Eye (tissue), 1 donor: ENCODE measurements around the gene WDR93.
"Not testable (repeated sequence)": the region's sequence is repeated elsewhere in the genome, so short reads cannot be mapped to it uniquely, and the experiment has no call there.

Experiments
- DNase-seq: peaks from one replicate; pipeline ENCODE4 v3.0.0-alpha.2; 2015

WDR93 gene

GRCh38 chr15:89774492-89774891 lies 83.9 kb downstream of the WDR93 start:
- DNase-seq: no peak

GRCh38 chr15:89775815-89776214 lies 85.2 kb downstream of the WDR93 start:
- DNase-seq: no peak

GRCh38 chr15:89776274-89777072 lies 85.9 kb downstream of the WDR93 start, which contains the start of gene MESP2:
MESP2 (plus strand) TSS chr15:89776332; CDS start chr15:89776358, 26 bp downstream.
- DNase-seq: peak; percentile 94

GRCh38 chr15:89777073-89777751 lies 86.6 kb downstream of the WDR93 start:
- no peak for DNase-seq

- DNase-seq: no peak
These were observed 87.3 kb downstream of the WDR93 start for GRCh38 chr15:89777782-89778380.

- DNase-seq: no peak
These were observed 88.2 kb downstream of the WDR93 start for GRCh38 chr15:89778861-89779260.

- DNase-seq: no peak
These were observed 90.0 kb downstream of the WDR93 start for GRCh38 chr15:89780601-89781000.

GRCh38 chr15:89781055-89781454 lies 90.4 kb downstream of the WDR93 start:
- no peak for DNase-seq

- no peak for DNase-seq
These were observed 91.4 kb downstream of the WDR93 start for GRCh38 chr15:89781891-89782618.

GRCh38 chr15:89782619-89782950 lies 92.0 kb downstream of the WDR93 start:
- DNase-seq: not testable (repeated sequence)

- DNase-seq: no peak
These were observed 92.7 kb downstream of the WDR93 start for GRCh38 chr15:89783111-89783860.

- DNase-seq: no peak
These were observed 93.5 kb downstream of the WDR93 start for GRCh38 chr15:89783861-89784685.

- DNase-seq: no peak
These were observed 94.0 kb downstream of the WDR93 start for GRCh38 chr15:89784686-89784960.

- no peak for DNase-seq
These were observed 94.6 kb downstream of the WDR93 start for GRCh38 chr15:89785064-89785773.

- no peak for DNase-seq
These were observed 95.1 kb downstream of the WDR93 start for GRCh38 chr15:89785774-89786140.

GRCh38 chr15:89787944-89788343 lies 97.3 kb downstream of the WDR93 start:
- no peak for DNase-seq

- not testable (repeated sequence) for DNase-seq
These were observed 98.0 kb downstream of the WDR93 start for GRCh38 chr15:89788585-89788984.

- no peak for DNase-seq
These were observed 99.6 kb downstream of the WDR93 start for GRCh38 chr15:89790206-89790605.

- DNase-seq: no peak
These were observed 100.0 kb downstream of the WDR93 start for GRCh38 chr15:89790661-89791060.

- DNase-seq: no peak
These were observed 101.6 kb downstream of the WDR93 start for GRCh38 chr15:89792106-89792805.
